ENCODE measurements around the gene PDE4B.

The PDE4B gene

DNA sequence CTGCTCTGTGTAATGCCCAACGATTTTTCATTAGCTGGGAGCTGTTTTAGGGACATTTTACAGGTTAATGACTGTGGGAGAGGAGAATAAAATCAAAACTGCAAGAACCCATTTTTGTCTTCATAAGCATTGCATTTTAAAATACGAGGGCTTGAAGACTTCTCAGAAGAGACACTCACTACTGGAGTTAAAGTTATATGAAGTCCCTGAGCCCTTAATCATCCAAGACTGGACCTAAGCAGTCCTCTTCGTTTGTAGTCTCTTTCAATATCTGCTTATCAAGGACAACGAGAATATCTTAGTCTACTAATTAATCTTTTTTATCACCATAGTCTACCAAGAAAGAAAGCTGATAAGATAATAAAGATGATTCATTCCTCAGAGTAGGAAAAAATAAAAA is 564.3 kb downstream of the PDE4B start:
- DNase-seq (ENCODE audit: low read depth, low spot score), result no peak

DNA sequence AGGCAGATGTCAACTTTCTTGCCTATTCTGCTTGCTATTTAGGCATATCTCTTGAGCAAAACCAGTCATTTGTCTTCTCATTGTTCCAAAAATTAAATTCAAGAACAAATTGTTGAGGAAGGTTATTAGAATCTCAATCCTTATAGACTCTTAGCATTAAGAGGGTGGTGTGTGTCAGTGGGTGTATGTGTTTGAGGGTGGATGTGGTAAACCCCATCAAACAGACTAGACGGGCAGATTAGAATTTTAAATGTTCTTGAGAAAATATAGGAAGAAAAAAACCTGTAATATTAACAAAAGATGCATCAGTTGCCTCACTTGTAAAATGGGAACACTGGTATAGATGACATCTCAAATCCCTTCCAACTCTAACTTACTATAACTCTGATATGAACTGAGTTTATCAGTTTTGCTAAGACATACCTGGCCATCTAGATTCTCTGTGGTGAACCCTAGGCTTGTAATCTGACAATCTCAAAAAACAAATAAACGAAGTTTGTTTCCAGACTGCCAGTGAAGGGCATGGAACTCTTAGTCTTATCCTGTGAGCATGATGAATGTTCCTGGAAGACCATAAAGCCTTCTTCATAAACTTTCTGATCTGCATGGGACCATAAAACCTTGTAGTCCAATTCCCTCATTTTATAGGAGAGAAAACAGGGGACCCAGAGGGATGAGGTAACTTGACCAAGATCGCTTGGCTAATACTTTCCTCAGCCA is 564.9 kb downstream of the PDE4B start:
- no peak for DNase-seq (ENCODE audit: low read depth, low spot score)

DNA sequence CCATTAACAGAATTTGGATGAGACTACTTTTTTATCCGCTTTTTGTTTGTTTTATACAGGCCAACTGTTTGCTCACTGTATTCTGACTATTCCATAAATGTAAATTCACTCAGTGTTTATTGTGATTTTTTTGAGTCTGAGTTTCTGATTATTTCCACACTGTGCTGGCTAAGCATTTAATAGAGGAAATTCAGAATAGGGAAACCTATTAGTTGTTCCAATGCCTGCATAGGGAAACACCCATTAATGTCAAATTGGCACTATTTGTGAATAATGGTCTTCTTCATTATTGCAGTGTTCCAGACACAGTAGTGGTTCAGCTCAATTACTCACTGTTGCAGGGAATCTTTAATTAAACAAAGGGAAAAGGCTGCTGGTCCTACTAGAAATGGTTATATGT is 566.6 kb downstream of the PDE4B start:
- no peak for DNase-seq (ENCODE audit: low read depth, low spot score)

DNA sequence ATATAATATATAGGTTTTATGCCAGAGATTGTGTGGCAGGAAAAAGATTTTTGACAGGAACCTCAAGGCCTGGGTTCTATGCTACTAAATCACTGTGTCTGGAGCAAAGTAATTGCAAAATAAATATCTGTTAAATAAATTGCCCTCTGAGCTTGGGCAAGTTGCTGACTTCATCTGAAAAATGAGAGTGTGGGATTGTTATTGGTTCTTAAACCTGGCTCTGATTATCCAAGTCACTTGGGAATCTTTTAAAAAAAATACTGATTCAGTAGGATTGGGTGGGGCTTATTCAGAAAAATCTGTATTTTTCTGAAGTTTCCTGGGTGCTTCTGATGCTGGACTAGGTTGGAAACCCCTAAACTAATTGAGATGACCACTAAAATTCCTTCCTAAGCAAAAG is 567.1 kb downstream of the PDE4B start:
- no peak for DNase-seq (ENCODE audit: low read depth, low spot score)

DNA sequence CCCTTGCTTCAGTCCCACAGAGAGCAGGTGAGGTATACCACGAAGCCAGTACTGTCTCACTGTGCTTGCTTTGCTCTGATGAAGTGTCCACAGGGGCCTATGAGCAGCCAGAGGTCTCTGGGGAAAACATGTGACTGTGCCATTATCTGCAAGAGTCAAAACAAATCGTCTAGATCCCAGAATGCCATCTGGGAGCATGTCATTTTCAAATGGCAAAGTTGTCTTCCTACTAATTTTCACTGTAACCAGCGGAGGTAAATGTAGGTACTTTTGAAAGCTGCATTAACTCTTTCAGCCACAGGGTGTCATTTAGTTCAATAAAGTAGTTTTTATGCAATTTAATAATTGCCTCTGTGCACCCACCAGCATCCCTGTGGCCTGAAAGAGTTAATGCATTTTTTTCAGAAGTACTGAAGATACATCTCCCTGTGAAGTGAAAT is 567.6 kb downstream of the PDE4B start:
- DNase-seq (ENCODE audit: low read depth, low spot score), result no peak

DNA sequence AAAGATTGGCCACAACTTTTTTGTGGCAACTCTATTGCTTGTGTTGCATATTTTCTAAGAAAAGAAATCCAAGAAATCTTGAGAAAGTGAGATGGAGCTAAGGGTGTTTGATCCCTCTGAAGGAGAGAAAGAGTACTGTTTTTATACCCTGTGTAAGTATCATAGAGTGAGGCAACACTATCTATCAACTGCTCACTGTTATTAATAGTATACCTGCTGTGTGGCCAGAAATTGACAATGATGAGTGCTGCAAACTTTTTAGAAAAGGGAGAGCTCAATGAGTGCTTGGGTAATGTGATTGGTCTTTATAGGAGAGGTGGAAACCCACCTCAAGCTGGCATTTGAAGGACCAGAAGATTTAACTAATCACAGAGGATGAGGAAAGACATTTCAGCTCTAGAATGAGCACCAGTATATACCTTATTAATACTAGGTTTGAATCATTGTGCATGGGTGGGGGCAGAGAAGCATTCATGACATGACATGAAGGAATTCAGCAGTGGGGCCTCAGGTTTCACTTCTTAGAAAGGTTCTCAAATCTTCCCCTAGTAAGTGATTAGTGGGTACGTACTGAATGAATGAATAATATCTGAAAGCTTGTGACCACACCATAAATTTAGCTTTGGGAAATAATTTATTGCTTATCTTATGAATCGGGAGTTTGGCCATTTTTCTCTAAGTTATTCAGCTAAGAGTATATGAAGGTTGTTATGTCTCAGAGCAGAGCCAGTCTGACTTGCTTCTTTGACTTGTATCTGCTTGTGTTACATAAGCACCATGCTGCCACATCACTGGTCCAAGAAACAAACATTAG is 572.1 kb downstream of the PDE4B start:
- no peak for DNase-seq (ENCODE audit: low read depth, low spot score)

DNA sequence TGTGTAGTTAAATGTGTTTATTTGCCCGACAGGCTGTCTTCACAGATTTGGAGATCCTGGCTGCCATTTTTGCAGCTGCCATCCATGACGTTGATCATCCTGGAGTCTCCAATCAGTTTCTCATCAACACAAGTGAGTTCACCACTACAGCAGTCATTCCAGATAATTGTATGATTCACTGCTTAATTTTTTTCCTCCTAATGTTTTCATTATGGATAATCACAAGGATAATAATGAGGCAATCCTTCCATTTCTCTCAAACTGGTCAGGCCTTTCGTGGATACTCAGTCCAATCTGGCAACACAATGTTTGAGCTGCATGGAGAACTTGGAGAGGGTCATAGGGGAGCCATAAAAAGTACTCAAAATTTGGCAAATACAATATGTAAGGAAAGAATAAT is 572.9 kb downstream of the PDE4B start:
- no peak for DNase-seq (ENCODE audit: low read depth, low spot score)

DNA sequence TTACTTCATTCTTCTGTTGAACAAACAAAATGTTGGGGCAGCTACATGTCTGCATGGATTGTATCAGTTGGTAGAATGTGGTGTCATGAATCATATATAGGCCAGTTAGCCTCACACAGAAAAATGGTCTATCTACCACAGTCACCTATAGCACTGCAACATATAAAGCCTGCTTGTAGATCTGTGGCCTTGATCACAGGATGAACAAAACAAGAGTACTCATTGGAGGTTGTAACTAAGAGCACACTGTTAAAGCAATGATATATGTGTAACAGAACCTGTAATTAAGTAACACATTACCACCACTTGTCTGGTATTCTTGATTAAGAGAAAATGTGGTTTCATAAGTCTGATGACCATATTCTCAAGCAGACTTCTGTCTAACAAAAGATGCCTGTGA is 573.9 kb downstream of the PDE4B start:
- DNase-seq (ENCODE audit: low read depth, low spot score), result no peak

DNA sequence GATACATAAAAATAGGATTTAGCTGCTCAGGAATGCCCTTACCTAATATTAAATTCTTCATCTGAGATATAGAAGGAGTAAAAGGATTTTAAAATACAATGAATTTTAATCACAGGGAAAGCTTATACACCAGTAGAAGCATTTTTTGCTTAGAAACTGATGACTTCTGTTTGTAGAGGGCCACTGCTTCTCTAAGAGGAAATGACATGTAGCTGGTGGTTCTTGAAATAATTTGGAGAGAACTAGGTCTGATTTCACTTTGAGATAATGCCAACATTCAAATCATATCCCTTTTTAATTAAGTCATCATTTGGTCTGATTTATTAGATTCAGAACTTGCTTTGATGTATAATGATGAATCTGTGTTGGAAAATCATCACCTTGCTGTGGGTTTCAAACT is 574.7 kb downstream of the PDE4B start:
- no peak for DNase-seq (ENCODE audit: low read depth, low spot score)

DNA sequence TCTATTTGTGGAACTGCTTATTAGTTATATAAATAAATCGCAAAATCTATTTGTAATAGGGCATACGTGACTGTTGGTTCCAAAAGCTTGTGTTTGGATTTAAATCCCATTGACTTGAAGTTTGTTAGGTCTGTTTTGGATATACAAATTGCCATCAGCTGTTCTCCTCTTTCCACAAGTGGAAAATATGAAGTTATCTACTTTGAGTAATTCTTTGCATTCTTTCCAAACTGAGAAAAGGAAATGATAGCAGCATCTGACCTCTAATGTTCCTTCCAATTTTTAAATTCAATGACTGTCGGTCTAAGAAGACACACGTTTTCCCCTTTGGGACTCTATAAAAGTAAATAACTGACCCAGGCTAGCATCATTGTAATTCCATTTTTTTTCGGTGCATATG is 575.6 kb downstream of the PDE4B start:
- DNase-seq (ENCODE audit: low read depth, low spot score), result no peak

DNA sequence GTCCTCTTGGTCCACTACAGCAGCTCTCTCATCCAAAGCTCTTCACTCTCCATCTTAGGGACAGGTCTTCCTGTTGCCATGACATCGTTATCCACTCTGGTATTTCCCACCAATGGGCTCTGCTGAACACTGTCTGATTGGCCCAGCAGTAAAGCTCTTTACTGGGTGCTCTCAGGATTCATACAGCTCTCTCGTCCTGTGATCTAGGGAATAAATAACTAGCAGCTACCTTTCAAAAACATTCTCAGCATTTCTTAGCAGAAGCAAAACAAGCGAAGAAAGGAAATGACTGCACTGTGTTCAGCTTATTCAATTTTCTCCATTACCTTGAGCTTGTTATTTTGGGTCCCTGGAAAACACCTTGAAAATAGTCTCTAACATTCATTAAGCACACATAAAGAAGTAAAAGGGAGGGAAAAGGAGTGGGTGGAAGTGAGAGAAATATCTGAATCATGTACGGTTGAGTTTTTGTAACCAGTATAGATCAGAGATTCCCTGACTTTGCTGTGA is 577.8 kb downstream of the PDE4B start:
- DNase-seq (ENCODE audit: low read depth, low spot score), result no peak

DNA sequence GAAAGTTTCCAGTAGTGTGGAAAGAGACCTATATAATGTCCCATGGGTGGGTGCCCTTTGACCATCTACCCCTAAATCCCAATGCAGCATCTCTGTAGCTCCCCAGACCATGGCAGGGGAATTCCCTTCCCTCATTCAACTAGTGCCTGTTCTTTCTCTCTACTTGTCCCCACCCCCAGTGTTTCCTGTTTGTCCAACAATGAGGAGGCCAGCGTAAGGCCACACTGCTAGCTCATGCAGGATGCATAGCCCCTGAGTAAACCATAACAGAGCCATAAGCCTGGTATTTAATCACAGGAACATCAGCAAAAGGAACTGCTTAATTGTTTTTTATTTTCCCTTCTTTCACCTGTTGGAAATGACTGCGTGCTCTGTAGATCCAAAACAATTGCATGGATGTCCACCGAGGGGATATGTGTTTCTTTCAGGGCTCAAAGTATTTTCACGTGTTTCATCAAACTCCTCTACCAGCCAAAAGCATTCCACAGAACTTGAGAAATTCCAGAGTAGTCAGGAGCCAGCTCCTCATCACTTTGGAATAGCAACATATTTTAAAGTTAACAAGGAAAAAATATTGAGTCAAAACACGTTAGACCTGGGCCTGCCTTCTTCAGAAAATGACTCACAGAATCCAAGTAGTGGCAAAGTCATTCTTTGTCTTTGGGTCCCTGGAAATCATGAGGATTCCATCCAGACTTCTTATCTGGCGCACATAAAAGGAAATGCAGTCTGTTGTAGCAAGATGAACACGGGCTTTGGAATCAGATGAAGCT is 578.7 kb downstream of the PDE4B start:
- DNase-seq (ENCODE audit: low read depth, low spot score), result no peak

DNA sequence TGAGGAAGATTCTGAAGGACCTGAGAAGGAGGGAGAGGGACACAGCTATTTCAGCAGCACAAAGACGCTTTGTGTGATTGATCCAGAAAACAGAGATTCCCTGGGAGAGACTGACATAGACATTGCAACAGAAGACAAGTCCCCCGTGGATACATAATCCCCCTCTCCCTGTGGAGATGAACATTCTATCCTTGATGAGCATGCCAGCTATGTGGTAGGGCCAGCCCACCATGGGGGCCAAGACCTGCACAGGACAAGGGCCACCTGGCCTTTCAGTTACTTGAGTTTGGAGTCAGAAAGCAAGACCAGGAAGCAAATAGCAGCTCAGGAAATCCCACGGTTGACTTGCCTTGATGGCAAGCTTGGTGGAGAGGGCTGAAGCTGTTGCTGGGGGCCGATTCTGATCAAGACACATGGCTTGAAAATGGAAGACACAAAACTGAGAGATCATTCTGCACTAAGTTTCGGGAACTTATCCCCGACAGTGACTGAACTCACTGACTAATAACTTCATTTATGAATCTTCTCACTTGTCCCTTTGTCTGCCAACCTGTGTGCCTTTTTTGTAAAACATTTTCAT is 579.9 kb downstream of the PDE4B start:
- no peak for DNase-seq (ENCODE audit: low read depth, low spot score)

DNA sequence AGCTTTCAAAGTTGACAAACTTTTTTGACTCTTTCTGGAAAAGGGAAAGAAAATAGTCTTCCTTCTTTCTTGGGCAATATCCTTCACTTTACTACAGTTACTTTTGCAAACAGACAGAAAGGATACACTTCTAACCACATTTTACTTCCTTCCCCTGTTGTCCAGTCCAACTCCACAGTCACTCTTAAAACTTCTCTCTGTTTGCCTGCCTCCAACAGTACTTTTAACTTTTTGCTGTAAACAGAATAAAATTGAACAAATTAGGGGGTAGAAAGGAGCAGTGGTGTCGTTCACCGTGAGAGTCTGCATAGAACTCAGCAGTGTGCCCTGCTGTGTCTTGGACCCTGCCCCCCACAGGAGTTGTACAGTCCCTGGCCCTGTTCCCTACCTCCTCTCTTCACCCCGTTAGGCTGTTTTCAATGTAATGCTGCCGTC is 580.5 kb downstream of the PDE4B start:
- DNase-seq (ENCODE audit: low read depth, low spot score), result no peak

DNA sequence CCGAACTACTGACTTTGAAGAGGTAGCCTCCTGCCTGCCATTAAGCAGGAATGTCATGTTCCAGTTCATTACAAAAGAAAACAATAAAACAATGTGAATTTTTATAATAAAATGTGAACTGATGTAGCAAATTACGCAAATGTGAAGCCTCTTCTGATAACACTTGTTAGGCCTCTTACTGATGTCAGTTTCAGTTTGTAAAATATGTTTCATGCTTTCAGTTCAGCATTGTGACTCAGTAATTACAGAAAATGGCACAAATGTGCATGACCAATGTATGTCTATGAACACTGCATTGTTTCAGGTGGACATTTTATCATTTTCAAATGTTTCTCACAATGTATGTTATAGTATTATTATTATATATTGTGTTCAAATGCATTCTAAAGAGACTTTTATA is 581.5 kb downstream of the PDE4B start:
- no peak for DNase-seq (ENCODE audit: low read depth, low spot score)

DNA sequence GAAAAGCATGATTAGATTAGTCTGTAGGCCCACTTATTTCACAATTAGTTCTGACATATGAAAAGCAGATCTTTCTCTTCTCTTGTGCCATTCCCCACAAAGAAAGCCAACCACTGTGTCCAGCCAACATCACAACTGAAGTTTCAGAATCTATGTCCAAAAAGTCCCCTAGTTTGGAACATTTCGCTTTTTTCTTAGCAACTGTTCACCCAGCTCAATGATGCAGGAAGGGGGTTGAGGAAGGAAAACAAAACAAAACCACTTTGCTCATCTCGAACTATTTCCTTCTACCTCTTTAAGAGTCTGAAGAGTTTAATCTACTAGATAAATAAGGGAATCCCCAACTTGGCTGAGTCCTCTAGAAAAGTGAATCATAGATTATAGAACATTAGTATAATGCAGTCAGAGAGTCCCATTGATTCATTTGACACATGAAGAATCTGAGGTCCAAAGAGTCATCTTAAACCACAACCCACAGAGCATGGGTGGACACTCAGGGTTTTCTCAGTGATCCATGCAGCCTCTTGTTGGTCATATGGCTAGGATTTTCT is 581.9 kb downstream of the PDE4B start:
- no peak for DNase-seq (ENCODE audit: low read depth, low spot score)

DNA sequence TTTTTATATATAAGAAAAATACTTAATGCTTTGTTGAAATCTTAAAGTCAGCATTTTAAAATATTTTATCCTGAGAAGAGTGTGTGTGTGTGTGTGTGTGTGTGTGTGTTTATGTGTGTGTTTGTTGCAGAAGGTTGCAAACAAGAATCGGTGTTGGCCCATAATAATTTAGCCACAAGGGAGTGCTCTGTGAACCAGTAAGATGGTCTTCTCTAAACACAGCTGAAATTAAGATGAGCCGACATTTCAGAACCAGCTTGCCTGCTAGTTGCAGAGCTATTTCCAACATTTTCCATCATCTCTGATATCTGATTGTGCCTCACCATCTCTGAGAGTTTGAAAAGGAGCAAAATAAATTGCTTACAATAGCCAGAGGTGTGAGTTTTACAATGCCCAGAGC is 582.4 kb downstream of the PDE4B start:
- DNase-seq (ENCODE audit: low read depth, low spot score), result no peak

DNA sequence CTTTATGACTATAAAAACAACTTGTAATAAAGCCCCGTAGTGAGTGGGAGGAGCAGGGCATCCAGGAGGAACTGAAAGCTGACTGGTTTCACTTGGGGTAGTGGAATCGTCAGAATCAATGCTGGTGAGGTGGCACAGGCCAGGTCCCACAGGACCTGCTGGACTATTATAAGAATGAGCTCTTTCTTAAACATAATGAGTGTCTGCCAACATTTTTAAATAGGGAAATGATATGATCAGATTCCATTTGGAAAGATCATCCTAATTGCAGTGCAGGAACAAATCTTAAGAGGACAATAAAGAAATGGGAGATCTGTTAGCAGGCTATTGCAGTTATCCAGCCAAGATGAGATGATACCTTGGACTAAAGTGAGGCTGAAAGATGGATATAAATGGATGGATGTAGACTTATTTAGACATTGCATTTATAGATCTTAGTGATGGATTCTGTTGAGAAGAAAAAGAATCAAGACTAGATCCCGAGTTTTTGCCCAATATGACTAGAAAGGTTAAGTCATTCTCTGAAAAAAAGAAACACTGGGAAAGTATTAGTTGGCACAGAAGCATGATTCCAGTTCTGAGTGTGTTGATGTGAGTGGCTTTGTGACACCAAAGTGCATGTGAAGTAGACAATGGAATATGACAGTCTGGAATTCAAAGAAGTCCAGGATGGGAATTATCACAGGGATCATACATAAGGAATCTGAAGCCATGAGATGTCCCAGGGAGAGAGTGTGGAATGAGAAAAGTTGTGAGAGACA is 587.9 kb downstream of the PDE4B start:
- no peak for DNase-seq (ENCODE audit: low read depth, low spot score)

DNA sequence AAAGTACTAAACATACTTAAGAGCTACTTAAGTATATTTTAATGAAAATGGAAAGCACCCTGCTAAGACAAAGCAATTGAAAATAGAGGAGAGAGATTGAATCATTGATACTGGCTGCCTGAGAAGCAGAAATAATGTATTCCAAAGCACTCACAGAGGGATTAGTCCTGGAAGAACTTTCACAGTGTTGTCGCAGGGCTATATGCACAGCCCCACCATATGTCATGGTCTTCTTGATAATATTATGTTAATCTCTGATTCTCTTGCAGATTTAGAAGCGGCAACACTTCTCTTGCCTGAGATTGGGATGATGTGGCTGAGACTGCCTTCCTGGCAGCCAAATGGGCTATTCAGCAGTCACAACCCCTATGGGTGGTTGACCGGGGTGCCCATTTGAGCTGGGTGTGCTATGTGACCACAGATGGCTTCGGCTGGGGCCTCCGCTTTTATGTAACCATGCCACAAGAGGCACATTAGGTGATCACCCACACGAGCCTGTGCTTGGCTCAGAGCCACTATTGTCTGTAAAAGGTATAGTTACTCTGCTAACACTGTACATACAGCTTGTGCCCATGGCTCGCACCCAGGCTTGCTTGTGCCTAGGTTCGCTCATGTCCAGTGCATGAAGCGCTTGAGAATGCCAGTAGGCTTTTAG is 589.1 kb downstream of the PDE4B start:
- DNase-seq (ENCODE audit: low read depth, low spot score), result no peak

DNA sequence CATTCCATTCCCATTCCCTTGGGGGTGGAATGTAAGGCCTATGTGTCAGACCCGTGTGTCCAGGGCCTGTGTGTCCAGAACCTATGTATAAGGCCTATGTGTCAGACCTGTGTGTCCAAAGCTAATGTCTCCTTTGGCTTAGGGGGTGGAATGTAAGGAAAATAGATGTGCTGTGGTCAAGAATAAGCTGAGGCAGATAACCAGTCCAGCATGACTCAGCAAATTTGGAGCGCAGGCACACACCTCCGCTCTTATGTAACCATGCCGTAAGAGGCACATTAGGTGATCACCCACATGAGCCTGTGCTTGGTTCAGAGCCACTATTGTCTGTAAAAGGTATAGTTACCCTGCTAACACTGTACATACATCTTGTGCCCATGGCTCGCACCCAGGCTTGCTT is 590.5 kb downstream of the PDE4B start:
- no peak for DNase-seq (ENCODE audit: low read depth, low spot score)
